SU-DHL-6 (cell line): ENCODE measurements around the gene NCAPH2.

ENCODE experiments used
- H2AFZ ChIP-seq: fragments of 200-600 bp; sonication (generic); 2 replicates; pipeline ENCODE4 v1.6.1; 2014; ENCODE audit warnings: low read depth, mild to moderate bottlenecking, moderate library complexity, mixed read lengths, antibody characterized with exemption, low read length; ENCODE audit not compliant: severe bottlenecking
- H3F3A ChIP-seq: fragments of 200-600 bp; shearing (Covaris generic); 2 replicates; pipeline ENCODE4 v1.6.0; 2016; ENCODE audit warnings: antibody characterized with exemption, mild to moderate bottlenecking; ENCODE audit not compliant: insufficient read depth
- H3K27ac ChIP-seq: fragments of 200-600 bp; sonication (generic); 2 replicates; pipeline ENCODE4 v1.5.1; 2016; ENCODE audit warnings: low read depth, mild to moderate bottlenecking, low read length, moderate library complexity, mixed read lengths
- H3K27me3 ChIP-seq: fragments of 200-600 bp; sonication (generic), shearing (Covaris generic); 2 replicates; pipeline ENCODE4 v1.6.0; 2014; ENCODE audit warnings: mild to moderate bottlenecking, low read length
- H3K36me3 ChIP-seq: fragments of 200-600 bp; sonication (generic); 2 replicates; pipeline ENCODE4 v1.6.1; 2014; ENCODE audit warnings: mild to moderate bottlenecking, low read length, mixed read lengths
- H3K4me2 ChIP-seq: fragments of 300-600, 200-600 bp; shearing (Covaris generic), sonication (generic); 2 replicates; pipeline ENCODE4 v1.6.0; 2014; ENCODE audit warnings: low read length, low read depth, mild to moderate bottlenecking; ENCODE audit not compliant: poor library complexity, severe bottlenecking
- H3K4me3 ChIP-seq: fragments of 200-600 bp; sonication (generic); 2 replicates; pipeline ENCODE4 v1.5.1; 2014; ENCODE audit warnings: antibody characterized with exemption, low read length, mild to moderate bottlenecking, mixed read lengths; ENCODE audit not compliant: insufficient read depth, poor library complexity, severe bottlenecking
- H3K79me2 ChIP-seq: fragments of 200-600 bp; sonication (generic); 2 replicates; pipeline ENCODE4 v1.6.1; 2014; ENCODE audit warnings: mild to moderate bottlenecking, low read length, moderate library complexity; ENCODE audit not compliant: insufficient read depth
- H3K9ac ChIP-seq: fragments of 200-600 bp; sonication (generic); 2 replicates; pipeline ENCODE4 v1.7.0; 2014; ENCODE audit warnings: mild to moderate bottlenecking, low read length
- H3K9me2 ChIP-seq: fragments of 200-600 bp; sonication (generic); replicated peaks from 2 replicates; pipeline ENCODE4 v1.6.1; 2014; ENCODE audit warnings: low read length; ENCODE audit not compliant: insufficient read depth
- H3K9me3 ChIP-seq: fragments of 200-600 bp; sonication (generic); 2 replicates; pipeline ENCODE4 v1.6.1; 2014; ENCODE audit warnings: low read length, mixed read lengths; ENCODE audit not compliant: insufficient read depth
- H4K20me1 ChIP-seq: fragments of 200-600 bp; sonication (generic); 2 replicates; pipeline ENCODE4 v1.6.1; 2014; ENCODE audit warnings: low read depth, mild to moderate bottlenecking, antibody characterized with exemption, low read length, moderate library complexity, mixed read lengths
- EZH2phosphoT487 ChIP-seq: fragments of 200-600 bp; sonication (generic), shearing (Covaris generic); conservative IDR thresholded peaks from 2 replicates; pipeline ENCODE4 v1.6.1; 2018; ENCODE audit warnings: mild to moderate bottlenecking, antibody characterized with exemption, low read length, moderate library complexity, mixed read lengths
- TF ChIP-seq, protein P1 (sequence below): fragments of 200-600 bp; sonication (generic); IDR thresholded peaks from one replicate; pipeline ENCODE4 v1.5.1; 2017; ENCODE audit warnings: antibody characterized with exemption, mild to moderate bottlenecking, low read length, moderate library complexity; ENCODE audit not compliant: insufficient read depth, poor library complexity, severe bottlenecking

NCAPH2 gene

DNA sequence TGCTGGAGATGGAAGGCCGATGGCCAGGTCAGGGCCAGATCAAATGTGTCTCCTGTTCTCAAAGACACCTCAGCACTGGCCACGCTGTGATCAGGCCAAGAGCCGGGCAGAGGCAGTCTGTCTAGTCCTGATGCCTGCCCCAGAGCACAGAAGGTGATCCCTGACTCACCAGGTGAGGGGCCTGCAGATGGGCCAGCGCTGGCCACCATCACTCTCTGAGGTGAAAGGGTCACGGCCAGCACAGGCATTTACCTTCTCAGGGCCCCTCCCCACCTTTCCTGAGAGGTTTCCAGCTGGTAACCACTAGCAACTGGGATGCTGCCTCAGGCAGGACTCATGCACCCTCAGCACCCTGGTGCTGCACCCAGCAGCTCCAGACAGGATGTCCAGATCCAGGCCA is 36.1 kb upstream of the NCAPH2 start:
- H3K27me3 ChIP-seq: no peaks in the 10 kb centered on the region
- no peak overlapping the region for H3K4me3 ChIP-seq
- H3K36me3 ChIP-seq: no peaks in the 10 kb centered on the region
- H3K4me2 ChIP-seq: peak overlapping the region; percentile 79
- H3K9me2 ChIP-seq: no peaks in the 10 kb centered on the region
- peak overlapping the region; percentile 78 for H3K9ac ChIP-seq
- H3K79me2 ChIP-seq: peaks cover 59% of the 10 kb centered on the region
- H4K20me1 ChIP-seq: no peaks in the 10 kb centered on the region; the same call in 1 of the 2 replicates
- H3K9me3 ChIP-seq: no peaks in the 10 kb centered on the region
- peaks cover 33% of the 10 kb centered on the region for H3F3A ChIP-seq
- TF ChIP-seq, protein P1, sequence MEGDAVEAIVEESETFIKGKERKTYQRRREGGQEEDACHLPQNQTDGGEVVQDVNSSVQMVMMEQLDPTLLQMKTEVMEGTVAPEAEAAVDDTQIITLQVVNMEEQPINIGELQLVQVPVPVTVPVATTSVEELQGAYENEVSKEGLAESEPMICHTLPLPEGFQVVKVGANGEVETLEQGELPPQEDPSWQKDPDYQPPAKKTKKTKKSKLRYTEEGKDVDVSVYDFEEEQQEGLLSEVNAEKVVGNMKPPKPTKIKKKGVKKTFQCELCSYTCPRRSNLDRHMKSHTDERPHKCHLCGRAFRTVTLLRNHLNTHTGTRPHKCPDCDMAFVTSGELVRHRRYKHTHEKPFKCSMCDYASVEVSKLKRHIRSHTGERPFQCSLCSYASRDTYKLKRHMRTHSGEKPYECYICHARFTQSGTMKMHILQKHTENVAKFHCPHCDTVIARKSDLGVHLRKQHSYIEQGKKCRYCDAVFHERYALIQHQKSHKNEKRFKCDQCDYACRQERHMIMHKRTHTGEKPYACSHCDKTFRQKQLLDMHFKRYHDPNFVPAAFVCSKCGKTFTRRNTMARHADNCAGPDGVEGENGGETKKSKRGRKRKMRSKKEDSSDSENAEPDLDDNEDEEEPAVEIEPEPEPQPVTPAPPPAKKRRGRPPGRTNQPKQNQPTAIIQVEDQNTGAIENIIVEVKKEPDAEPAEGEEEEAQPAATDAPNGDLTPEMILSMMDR: no peak
- no peak for TF ChIP-seq EZH2phosphoT487
- no peak overlapping the region for H2AFZ ChIP-seq
- peak overlapping the region; percentile 99 for H3K27ac ChIP-seq

DNA sequence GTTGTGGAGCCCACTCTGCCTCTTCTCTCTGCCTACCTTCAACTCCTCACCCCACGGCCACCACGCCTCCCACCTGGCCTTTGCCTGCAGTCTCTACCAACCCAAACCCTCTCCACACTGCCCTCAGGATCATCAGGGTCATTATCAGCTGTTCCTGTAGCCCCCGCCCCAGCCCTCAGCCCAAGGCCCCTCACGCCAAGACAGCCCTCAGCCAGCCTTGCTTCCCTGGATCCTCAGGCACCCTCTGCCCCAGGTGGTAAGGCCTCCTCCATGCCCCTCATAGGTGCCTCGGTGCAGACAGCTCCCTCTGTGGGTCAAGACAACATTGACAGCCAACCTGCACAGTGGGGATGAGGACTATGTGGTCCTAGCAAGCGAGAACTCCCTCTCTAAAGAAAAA is 34.9 kb upstream of the NCAPH2 start:
- peaks cover 33% of the 10 kb centered on the region for H3F3A ChIP-seq
- H3K27me3 ChIP-seq: no peaks in the 10 kb centered on the region
- H4K20me1 ChIP-seq: no peaks in the 10 kb centered on the region; the same call in 1 of the 2 replicates
- peak overlapping the region; percentile 99 for H3K27ac ChIP-seq
- H3K9me2 ChIP-seq: no peaks in the 10 kb centered on the region
- H3K9ac ChIP-seq: peak overlapping the region; percentile 78
- peak overlapping the region; percentile 74 for H3K4me3 ChIP-seq
- TF ChIP-seq, protein P1: peak; percentile 91
- TF ChIP-seq EZH2phosphoT487: no peak
- peak overlapping the region; percentile 79 for H3K4me2 ChIP-seq
- peaks cover 52% of the 10 kb centered on the region for H3K79me2 ChIP-seq
- no peaks in the 10 kb centered on the region for H3K9me3 ChIP-seq
- H3K36me3 ChIP-seq: no peaks in the 10 kb centered on the region
- no peak overlapping the region for H2AFZ ChIP-seq

DNA sequence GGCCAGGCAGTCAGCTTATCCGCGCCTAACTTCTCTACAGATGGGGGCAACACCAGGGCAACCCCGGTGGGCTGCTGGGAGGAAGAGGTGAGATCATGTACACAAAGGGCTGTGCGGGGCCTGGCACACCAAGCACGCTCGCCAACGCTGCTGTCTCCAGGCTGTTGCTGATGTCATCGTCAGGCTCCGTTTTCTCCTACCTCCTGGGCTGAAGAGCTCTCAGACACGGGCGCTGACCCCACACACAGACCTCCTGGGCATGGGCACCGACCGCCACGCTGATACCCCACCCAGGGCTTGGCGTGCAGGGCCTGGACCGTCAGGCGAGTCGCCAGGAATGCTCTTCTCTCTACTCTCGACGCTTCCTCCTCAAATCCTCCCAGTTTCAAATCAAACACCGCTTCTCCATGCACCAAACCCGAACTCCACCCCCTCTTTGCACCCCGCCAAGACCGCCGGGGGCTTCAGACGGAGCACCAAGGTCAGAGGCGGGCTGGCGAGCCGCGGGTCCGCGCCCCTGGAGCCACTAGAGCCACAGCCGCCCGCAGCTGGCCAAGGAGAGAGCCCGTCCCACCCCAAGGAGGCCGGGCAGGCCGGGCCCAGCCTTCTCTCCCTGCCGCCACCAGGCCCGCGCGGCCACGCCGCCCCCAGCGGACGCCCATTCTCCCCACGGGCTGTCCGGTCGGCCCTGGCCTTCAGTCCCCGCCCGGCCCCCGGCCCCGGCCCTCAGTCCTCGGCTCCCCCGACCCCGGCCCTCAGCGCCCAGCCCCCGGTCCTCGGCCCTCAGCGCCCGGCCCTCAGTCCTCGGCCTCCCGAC is 34.0 kb upstream of the NCAPH2 start:
- Histone ChIP-seq H3K4me2 (peak overlapping the region; percentile 79), H3K4me3 (peak overlapping the region; percentile 74), H3K27me3 (no peaks in the 10 kb centered on the region), H3K36me3 (no peaks in the 10 kb centered on the region), H3F3A (peaks cover 33% of the 10 kb centered on the region), H3K27ac (peak overlapping the region; percentile 99), H2AFZ (no peak overlapping the region), H4K20me1 (no peaks in the 10 kb centered on the region; the same call in 1 of the 2 replicates), H3K79me2 (peaks cover 42% of the 10 kb centered on the region), H3K9ac (peak overlapping the region; percentile 78), H3K9me2 (no peaks in the 10 kb centered on the region), H3K9me3 (no peaks in the 10 kb centered on the region)
- TF ChIP-seq, protein P1: no peak
- TF ChIP-seq EZH2phosphoT487: no peak
